ENCODE measurements around the gene CD52. TPM values are rescaled to one million over a fixed set of nuclear protein-coding genes. Genes with fewer than 3 reads are reported as not detected.

The CD52 gene, protein sequence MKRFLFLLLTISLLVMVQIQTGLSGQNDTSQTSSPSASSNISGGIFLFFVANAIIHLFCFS
- 25.3 TPM for polyA plus RNA-seq
- long read RNA-seq, donor 1, transcript CD52-201 (2 exons, 468 nt): major isoform, 10 of 10 reads
- long read RNA-seq, donor 1, partial matches to known transcripts: 0 of 10 reads
- long read RNA-seq, donor 1, other reads (novel, unspliced or antisense): 0 of 10 reads
- long read RNA-seq, donor 2, transcript CD52-201 (2 exons, 468 nt): major isoform, 32 of 33 reads
- long read RNA-seq, donor 2, partial matches to known transcripts: 0 of 33 reads
- long read RNA-seq, donor 2, other reads (novel, unspliced or antisense): 0 of 33 reads
- long read RNA-seq, donor 3: 0 reads
- long read RNA-seq, donor 4, transcript CD52-201 (2 exons, 468 nt): major isoform, 7 of 7 reads
- long read RNA-seq, donor 4, partial matches to known transcripts: 0 of 7 reads
- long read RNA-seq, donor 4, other reads (novel, unspliced or antisense): 0 of 7 reads
- long read RNA-seq, donor 5, transcript CD52-201 (2 exons, 468 nt): major isoform, 25 of 25 reads
- long read RNA-seq, donor 5, partial matches to known transcripts: 0 of 25 reads
- long read RNA-seq, donor 5, other reads (novel, unspliced or antisense): 0 of 25 reads
- long read RNA-seq, donor 6, transcript CD52-201 (2 exons, 468 nt): major isoform, 22 of 22 reads
- long read RNA-seq, donor 6, partial matches to known transcripts: 0 of 22 reads
- long read RNA-seq, donor 6, other reads (novel, unspliced or antisense): 0 of 22 reads
- long read RNA-seq, donor 7, transcript CD52-201 (2 exons, 468 nt): major isoform, 21 of 22 reads
- long read RNA-seq, donor 7, partial matches to known transcripts: 0 of 22 reads
- long read RNA-seq, donor 7, other reads (novel, unspliced or antisense): 0 of 22 reads
- long read RNA-seq, donor 8, transcript CD52-201 (2 exons, 468 nt): major isoform, 32 of 32 reads
- long read RNA-seq, donor 8, partial matches to known transcripts: 0 of 32 reads
- long read RNA-seq, donor 8, other reads (novel, unspliced or antisense): 0 of 32 reads
- long read RNA-seq, donor 9, transcript CD52-201 (2 exons, 468 nt): major isoform, 35 of 35 reads
- long read RNA-seq, donor 9, partial matches to known transcripts: 0 of 35 reads
- long read RNA-seq, donor 9, other reads (novel, unspliced or antisense): 0 of 35 reads
- long read RNA-seq, donor 10, transcript CD52-201 (2 exons, 468 nt): major isoform, 21 of 21 reads
- long read RNA-seq, donor 10, partial matches to known transcripts: 0 of 21 reads
- long read RNA-seq, donor 10, other reads (novel, unspliced or antisense): 0 of 21 reads
- long read RNA-seq, donor 11, transcript CD52-201 (2 exons, 468 nt): major isoform, 26 of 26 reads
- long read RNA-seq, donor 11, partial matches to known transcripts: 0 of 26 reads
- long read RNA-seq, donor 11, other reads (novel, unspliced or antisense): 0 of 26 reads

DNA sequence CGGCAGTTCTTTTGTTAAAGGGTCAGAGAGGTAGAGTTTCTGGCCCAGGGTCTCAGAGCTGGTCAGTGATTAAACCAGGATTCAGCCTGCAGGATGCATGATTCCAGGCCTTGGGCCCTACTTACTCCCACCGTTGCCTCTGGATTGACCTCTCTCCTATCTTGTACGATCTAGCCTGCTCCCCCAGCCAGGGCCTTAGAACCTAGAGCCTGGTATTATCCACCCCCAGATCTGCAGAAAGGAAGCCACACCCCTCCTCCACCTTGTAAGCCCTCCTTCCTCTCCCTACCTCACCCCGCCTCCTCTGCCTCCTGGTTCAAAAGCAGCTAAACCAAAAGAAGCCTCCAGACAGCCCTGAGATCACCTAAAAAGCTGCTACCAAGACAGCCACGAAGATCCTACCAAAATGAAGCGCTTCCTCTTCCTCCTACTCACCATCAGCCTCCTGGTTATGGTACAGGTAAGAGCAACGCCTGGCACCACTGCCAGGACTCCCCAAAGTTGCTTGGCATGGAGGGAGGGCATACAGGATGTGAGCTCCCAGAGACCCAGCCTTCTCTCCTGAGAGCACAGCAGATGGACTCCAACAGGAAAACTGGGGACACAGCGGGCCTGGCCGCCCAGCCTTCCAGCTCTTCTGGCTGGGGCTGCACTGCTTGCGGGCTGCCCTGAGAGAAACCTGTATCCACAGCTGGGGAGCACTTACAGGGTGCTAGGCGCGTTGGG lies at the start of gene CD52:
TSS of gene CD52 (plus strand) at position 347 of the 726 bp plus-strand sequence. CDS start at position 407, 60 bp downstream.
- no peak within 1 kb of the TSS for H3K4me3 ChIP-seq (ENCODE audit: low read length)
- WGBS (ENCODE audit: insufficient coverage, low lambda C conversion rate): no CpG with 5 or more reads among the region's 12 CpGs
- H3K9me3 ChIP-seq (ENCODE audit: control insufficient read depth, low read depth, low read length): no peaks in the 10 kb centered on the region
- H3K36me3 ChIP-seq (ENCODE audit: control insufficient read depth, insufficient read depth, low read length): no peaks in the 10 kb centered on the region
- H3K4me1 ChIP-seq (ENCODE audit: control insufficient read depth, insufficient read depth, low read length): peaks cover 3% of the 10 kb centered on the region
- no peak within 1 kb of the TSS for H3K27ac ChIP-seq (ENCODE audit: low read length)
- H3K27me3 ChIP-seq (ENCODE audit: control insufficient read depth, insufficient read depth, low read length): no peaks in the 10 kb centered on the region
- no peak for DNase-seq

DNA sequence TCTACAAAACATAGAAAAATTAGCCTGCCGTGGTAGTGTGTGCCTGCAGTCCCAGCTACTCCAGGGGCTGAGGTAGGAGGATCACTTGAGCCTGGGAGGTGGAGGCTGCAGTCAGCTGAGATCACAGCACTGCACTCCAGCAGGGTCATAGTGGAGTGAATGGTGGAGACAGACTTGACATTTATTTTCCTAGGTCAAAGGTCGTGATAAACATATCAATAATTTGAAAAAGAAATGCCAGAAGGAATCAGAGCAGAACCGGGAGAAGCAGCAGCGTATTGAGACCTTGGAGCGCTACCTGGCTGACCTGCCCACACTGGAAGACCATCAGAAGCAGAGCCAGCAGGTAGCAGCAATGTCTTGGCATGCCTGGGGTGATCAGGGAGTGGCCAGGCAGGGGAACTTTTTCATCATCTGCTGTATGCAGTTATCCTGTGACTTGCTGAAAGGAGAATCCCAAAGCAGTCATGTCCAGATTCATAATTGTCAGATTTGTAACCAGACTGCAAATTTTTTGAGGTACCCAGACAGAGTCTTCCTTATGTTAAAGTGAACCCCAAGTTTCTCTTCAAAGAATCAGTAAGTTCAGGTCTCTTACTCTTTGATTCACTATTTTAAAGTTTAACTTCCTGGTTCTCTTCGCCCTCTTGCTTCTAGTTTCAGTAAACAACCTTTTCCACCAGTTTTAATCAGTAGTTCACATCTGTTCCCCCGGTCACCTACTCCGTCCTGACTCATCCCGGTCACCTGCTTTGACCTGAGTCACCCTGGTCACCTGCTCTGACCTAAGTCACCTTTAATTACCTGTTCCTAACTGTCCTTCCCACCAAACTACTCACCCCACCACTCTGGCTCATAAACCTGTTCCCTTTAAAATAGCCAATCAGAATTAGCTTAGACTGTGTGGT lies 49.2 kb upstream of the CD52 start:
- Histone ChIP-seq H3K4me3 (ENCODE audit: low read length) (no peak overlapping the region), H3K4me1 (ENCODE audit: control insufficient read depth, insufficient read depth, low read length) (no peaks in the 10 kb centered on the region), H3K36me3 (ENCODE audit: control insufficient read depth, insufficient read depth, low read length) (peaks cover 31% of the 10 kb centered on the region), H3K9me3 (ENCODE audit: control insufficient read depth, low read depth, low read length) (no peaks in the 10 kb centered on the region), H3K27ac (ENCODE audit: low read length) (no peak overlapping the region), H3K27me3 (ENCODE audit: control insufficient read depth, insufficient read depth, low read length) (no peaks in the 10 kb centered on the region)
- WGBS (ENCODE audit: insufficient coverage, low lambda C conversion rate): 100% methylated on average over 1 of the region's 9 CpGs
- DNase-seq: no peak

DNA sequence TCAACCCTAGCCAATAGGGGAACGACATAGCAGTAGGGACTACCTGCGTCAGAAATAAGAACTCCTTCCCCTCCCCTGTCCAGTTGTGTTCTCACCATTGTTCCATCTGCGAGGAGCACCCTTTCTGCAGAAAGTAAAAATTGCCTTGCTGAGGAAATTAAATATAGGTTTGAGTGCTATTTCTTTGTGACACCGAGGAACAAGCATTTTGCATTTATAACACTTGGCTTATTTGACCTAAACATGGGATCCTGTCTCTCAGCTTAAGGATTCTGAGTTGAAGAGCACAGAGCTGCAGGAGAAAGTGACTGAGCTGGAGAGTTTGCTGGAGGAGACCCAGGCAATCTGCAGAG lies 48.6 kb upstream of the CD52 start:
- no peak for DNase-seq
- no peak overlapping the region for H3K4me3 ChIP-seq (ENCODE audit: low read length)
- no peak overlapping the region for H3K27ac ChIP-seq (ENCODE audit: low read length)
- peaks cover 31% of the 10 kb centered on the region for H3K36me3 ChIP-seq (ENCODE audit: control insufficient read depth, insufficient read depth, low read length)
- H3K9me3 ChIP-seq (ENCODE audit: control insufficient read depth, low read depth, low read length): no peaks in the 10 kb centered on the region
- no peaks in the 10 kb centered on the region for H3K27me3 ChIP-seq (ENCODE audit: control insufficient read depth, insufficient read depth, low read length)
- WGBS (ENCODE audit: insufficient coverage, low lambda C conversion rate): no CpG with 5 or more reads among the region's 4 CpGs
- H3K4me1 ChIP-seq (ENCODE audit: control insufficient read depth, insufficient read depth, low read length): no peaks in the 10 kb centered on the region

DNA sequence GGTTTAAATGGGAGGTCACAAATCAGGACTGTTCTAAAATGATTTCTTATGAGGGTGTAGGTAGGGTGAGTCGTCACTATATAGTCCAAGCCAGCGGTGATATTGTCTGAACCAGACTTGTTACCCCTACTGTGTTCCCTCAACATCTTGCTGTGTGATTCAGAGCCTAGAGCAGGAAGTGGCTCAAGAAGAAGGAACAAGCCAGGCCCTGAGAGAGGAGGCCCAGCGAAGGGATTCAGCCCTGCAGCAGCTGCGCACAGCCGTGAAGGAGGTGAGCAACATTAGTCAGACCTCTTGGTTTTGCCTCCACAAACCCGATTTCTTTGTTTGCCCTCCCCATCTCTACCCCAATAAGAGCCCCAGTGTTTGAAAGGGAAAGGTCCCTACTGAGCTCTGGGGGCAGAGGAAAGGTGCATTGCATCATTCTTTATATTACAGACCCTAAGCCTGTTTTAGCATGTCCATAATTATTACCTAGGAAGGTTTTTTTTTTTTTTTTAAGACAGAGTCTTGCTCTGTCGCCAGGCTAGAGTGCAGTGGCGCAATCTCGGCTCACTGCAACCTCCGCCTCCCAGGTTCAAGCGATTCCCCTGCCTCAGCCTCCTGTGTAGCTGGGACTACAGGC lies 42.8 kb upstream of the CD52 start:
- WGBS (ENCODE audit: insufficient coverage, low lambda C conversion rate): no CpG with 5 or more reads among the region's 11 CpGs

DNA sequence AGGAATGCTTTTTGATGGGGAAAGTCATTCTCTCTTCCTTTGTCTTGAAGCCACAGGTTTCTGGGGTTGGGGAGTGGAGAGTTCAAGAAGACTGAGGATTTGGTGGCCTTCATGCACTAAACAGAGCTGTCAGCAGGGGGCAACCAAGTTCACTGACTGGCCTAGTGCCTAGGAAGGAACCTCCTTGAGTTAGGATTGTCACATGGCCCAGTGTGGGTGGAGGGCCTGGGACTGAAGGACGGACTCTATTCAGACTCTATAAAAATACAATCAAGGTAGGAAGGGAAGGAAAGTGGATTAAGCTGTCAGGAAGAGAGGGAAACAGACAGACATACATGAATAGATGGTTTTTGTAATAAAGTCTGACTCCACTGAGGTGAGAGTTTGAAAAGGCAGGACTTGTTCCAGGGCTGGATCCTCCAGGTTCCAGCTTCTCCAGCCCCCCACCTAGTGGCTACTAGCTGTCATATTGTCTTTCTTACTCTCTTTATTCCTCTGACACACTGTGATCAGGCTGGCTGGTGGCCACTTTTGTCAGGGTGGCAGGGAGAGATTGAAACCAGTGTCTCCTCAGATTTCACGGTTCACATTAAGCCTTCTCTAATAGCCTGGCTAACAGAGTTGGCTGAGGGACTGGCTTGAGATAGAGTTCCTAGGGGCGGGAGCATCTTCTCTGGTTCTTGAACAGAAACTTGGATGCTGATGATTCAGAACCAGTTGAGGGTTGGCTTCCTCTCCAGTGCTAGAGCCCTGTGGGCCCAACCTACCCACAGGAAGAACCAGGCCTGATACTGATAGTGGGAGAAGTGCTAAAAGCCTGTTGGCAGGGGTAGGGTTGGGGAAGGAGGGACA lies 42.0 kb upstream of the CD52 start:
- peaks cover 44% of the 10 kb centered on the region for H3K4me1 ChIP-seq (ENCODE audit: control insufficient read depth, insufficient read depth, low read length)

More for the DNA sequence above, 42.8 kb upstream of the CD52 start:
- H3K27me3 ChIP-seq (ENCODE audit: control insufficient read depth, insufficient read depth, low read length): no peaks in the 10 kb centered on the region
- peaks cover 40% of the 10 kb centered on the region for H3K4me1 ChIP-seq (ENCODE audit: control insufficient read depth, insufficient read depth, low read length)
- no peak overlapping the region for H3K4me3 ChIP-seq (ENCODE audit: low read length)
- no peak overlapping the region for H3K27ac ChIP-seq (ENCODE audit: low read length)
- H3K36me3 ChIP-seq (ENCODE audit: control insufficient read depth, insufficient read depth, low read length): peaks cover 14% of the 10 kb centered on the region
- H3K9me3 ChIP-seq (ENCODE audit: control insufficient read depth, low read depth, low read length): no peaks in the 10 kb centered on the region
- DNase-seq: no peak

DNA sequence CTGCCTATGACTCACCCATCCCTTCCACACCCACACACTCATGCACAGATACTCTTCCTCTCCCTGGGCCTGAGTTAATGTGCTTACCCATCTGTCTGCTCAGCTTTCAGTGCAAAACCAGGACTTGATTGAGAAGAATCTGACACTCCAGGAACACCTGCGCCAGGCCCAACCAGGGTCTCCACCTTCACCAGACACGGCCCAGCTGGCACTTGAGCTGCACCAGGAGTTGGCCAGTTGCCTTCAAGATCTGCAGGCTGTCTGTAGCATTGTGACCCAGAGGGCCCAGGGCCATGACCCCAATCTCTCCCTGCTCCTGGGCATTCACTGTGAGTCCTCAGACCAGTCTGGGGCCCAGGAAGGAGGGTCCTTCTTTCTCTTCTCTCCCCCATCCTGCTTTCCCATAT lies 41.3 kb upstream of the CD52 start:
- H3K4me1 ChIP-seq (ENCODE audit: control insufficient read depth, insufficient read depth, low read length): peaks cover 49% of the 10 kb centered on the region
- H3K4me3 ChIP-seq (ENCODE audit: low read length): no peak overlapping the region
- DNase-seq: no peak
- no peaks in the 10 kb centered on the region for H3K27me3 ChIP-seq (ENCODE audit: control insufficient read depth, insufficient read depth, low read length)
- peaks cover 12% of the 10 kb centered on the region for H3K36me3 ChIP-seq (ENCODE audit: control insufficient read depth, insufficient read depth, low read length)
- no CpG with 5 or more reads among the region's 2 CpGs for WGBS (ENCODE audit: insufficient coverage, low lambda C conversion rate)
- peak overlapping the region; percentile 89 for H3K27ac ChIP-seq (ENCODE audit: low read length)
- H3K9me3 ChIP-seq (ENCODE audit: control insufficient read depth, low read depth, low read length): no peaks in the 10 kb centered on the region

More for the DNA sequence above, 42.0 kb upstream of the CD52 start:
- Histone ChIP-seq H3K36me3 (ENCODE audit: control insufficient read depth, insufficient read depth, low read length) (peaks cover 11% of the 10 kb centered on the region), H3K4me3 (ENCODE audit: low read length) (no peak overlapping the region), H3K27ac (ENCODE audit: low read length) (peak overlapping the region; percentile 89), H3K27me3 (ENCODE audit: control insufficient read depth, insufficient read depth, low read length) (no peaks in the 10 kb centered on the region), H3K9me3 (ENCODE audit: control insufficient read depth, low read depth, low read length) (no peaks in the 10 kb centered on the region)
- DNase-seq: peak; percentile 80 to 89
- WGBS (ENCODE audit: insufficient coverage, low lambda C conversion rate): no CpG with 5 or more reads among the region's 3 CpGs

DNA sequence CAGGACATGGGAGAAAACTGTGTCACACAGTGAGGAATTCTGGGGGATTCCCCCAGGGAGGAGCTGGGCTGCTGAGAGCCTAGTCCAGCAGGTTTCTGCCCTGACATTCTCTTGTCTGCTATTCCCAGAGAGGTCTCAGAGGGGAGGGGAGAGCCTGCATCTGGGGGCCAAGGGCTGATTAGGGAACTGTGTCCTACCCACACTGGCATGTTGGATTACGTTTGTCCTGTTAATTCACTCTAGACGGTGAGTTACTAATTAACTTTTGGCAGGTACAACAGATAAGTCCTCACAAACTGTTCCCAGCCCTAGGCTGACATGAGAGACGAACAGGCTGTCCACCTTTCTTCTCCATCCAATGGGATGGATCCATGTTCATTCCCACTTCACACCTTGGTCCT lies 40.5 kb upstream of the CD52 start:
- WGBS (ENCODE audit: insufficient coverage, low lambda C conversion rate): 30% methylated on average over 2 of the region's 3 CpGs
- Histone ChIP-seq H3K36me3 (ENCODE audit: control insufficient read depth, insufficient read depth, low read length) (peaks cover 7% of the 10 kb centered on the region), H3K4me3 (ENCODE audit: low read length) (no peak overlapping the region), H3K9me3 (ENCODE audit: control insufficient read depth, low read depth, low read length) (no peaks in the 10 kb centered on the region), H3K27me3 (ENCODE audit: control insufficient read depth, insufficient read depth, low read length) (no peaks in the 10 kb centered on the region), H3K4me1 (ENCODE audit: control insufficient read depth, insufficient read depth, low read length) (peaks cover 49% of the 10 kb centered on the region), H3K27ac (ENCODE audit: low read length) (peak overlapping the region; percentile 89)
- peak; percentile 80 to 91 for DNase-seq

DNA sequence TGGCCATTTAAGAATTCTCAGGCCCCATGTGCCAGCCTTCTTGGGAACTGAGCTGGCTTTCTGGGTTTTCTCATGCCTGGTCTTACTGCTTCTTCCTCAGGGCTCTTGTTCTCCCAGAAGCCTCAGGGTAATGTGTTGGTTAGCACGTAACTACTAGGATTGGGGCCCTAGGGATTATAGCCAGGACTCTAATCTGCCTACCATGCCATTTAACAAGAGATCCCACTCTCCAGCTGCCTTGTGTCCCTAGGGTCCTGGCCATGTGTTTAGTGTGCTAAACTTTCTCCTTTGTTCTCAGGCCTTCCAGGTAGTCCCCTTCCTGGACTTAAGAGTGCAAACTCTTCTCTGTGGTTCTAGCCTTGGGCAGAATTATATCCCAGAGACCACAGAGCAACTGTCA lies 40.0 kb upstream of the CD52 start:
- Histone ChIP-seq H3K27me3 (ENCODE audit: control insufficient read depth, insufficient read depth, low read length) (no peaks in the 10 kb centered on the region), H3K4me1 (ENCODE audit: control insufficient read depth, insufficient read depth, low read length) (peaks cover 49% of the 10 kb centered on the region)

More for the DNA sequence above, 40.0 kb upstream of the CD52 start:
- DNase-seq: no peak
- Histone ChIP-seq H3K4me3 (ENCODE audit: low read length) (no peak overlapping the region), H3K27ac (ENCODE audit: low read length) (peak overlapping the region; percentile 89), H3K9me3 (ENCODE audit: control insufficient read depth, low read depth, low read length) (no peaks in the 10 kb centered on the region), H3K36me3 (ENCODE audit: control insufficient read depth, insufficient read depth, low read length) (peaks cover 7% of the 10 kb centered on the region)
- WGBS (ENCODE audit: insufficient coverage, low lambda C conversion rate): no CpG with 5 or more reads among the region's 1 CpG

Data from large intestine (tissue), 12 donors.